MCF 10A (cell line): ENCODE measurements around the gene LDB3. TPM values are rescaled to one million over a fixed set of nuclear protein-coding genes. Genes with fewer than 3 reads are reported as not detected.

ENCODE experiments used
- BruUV-seq: library from RNA; stranded (reverse); fragments of 400-500 nt; replicated peaks from 2 replicates; lab custom pipeline; 2021; lab: Mats Ljungman, UMichigan
- CTCF ChIA-PET: fragments of 300-600 bp; sonication (Branson Sonifier 250); formaldehyde crosslinking; extraction: SDS; loops from one replicate; lab custom pipeline; 2021; ENCODE audit warnings: antibody characterized with exemption, inconsistent platforms; lab: Yijun Ruan, JAX
- POLR2A ChIA-PET: fragments of 300-600, 350-650 bp; sonication (Branson Sonifier 250); formaldehyde crosslinking; extraction: SDS; loops from one replicate; lab custom pipeline; 2020; ENCODE audit warnings: antibody characterized with exemption, inconsistent platforms; lab: Yijun Ruan, JAX
- DNase-seq: peaks from one replicate; pipeline ENCODE4 v3.0.0-alpha.2; 2018; ENCODE audit not compliant: unreplicated experiment
- H3K27ac Mint-ChIP-seq: one replicate; pipeline ENCODE4 v1.8.0; 2022; ENCODE audit warnings: mild to moderate bottlenecking, low read depth, mixed read lengths; ENCODE audit not compliant: unreplicated experiment
- H3K27me3 Mint-ChIP-seq: one replicate; pipeline ENCODE4 v1.8.0; 2022; ENCODE audit warnings: mixed read lengths; ENCODE audit not compliant: insufficient read depth, unreplicated experiment
- H3K36me3 Mint-ChIP-seq: one replicate; pipeline ENCODE4 v1.8.0; 2022; ENCODE audit warnings: mild to moderate bottlenecking, moderate library complexity, mixed read lengths; ENCODE audit not compliant: insufficient read depth, unreplicated experiment
- H3K4me1 Mint-ChIP-seq: one replicate; pipeline ENCODE4 v1.8.0; 2022; ENCODE audit warnings: mixed read lengths; ENCODE audit not compliant: insufficient read depth, unreplicated experiment
- H3K4me3 Mint-ChIP-seq: one replicate; pipeline ENCODE4 v1.8.0; 2022; ENCODE audit warnings: mild to moderate bottlenecking, moderate library complexity, mixed read lengths; ENCODE audit not compliant: unreplicated experiment
- H3K9me3 Mint-ChIP-seq: one replicate; pipeline ENCODE4 v1.8.0; 2022; ENCODE audit warnings: mixed read lengths; ENCODE audit not compliant: unreplicated experiment
- CTCF ChIP-seq: fragments of 200-600 bp; IDR thresholded peaks from one replicate; pipeline ENCODE4 v1.8.0; 2022; ENCODE audit warnings: antibody characterized with exemption, mild to moderate bottlenecking; ENCODE audit not compliant: unreplicated experiment
- intact Hi-C: fragments of 100-400 bp; cut with micrococcal nuclease; formaldehyde crosslinking; loops from 2 replicates; pipeline ENCODE4 v1.14.1; 2022
- total RNA-seq: library from RNA; stranded (reverse); gene quantifications from 2 replicates; pipeline ENCODE4 v1.2.3, GENCODE V29; 2022

Gene LDB3
- total RNA-seq, 1 experiment from 2014 or later, result 0.23 TPM

- Mint-ChIP-seq H3K4me3 (no peak overlapping the region), H3K27ac (no peak overlapping the region), H3K27me3 (no peaks in the 10 kb centered on the region), H3K36me3 (no peaks in the 10 kb centered on the region), H3K4me1 (peaks cover 33% of the 10 kb centered on the region), H3K9me3 (no peaks in the 10 kb centered on the region)
- no TSS peak for BruUV-seq
- intact Hi-C loops, result loop anchor here (5.0 kb wide), 1 partner anchor 251 kb away; no protein-coding TSS in a partner anchor
- POLR2A ChIA-PET, result no interaction called here
- CTCF ChIA-PET, result interaction anchor here (0.6 kb wide), 2 partner anchors 12 to 1088 kb away, joined by 3 to 6 read pairs; no protein-coding TSS in a partner anchor
- no peak for TF ChIP-seq CTCF
- DNase-seq, result no peak
Measured at GRCh38 chr10:86646532-86646931, 21.8 kb upstream of the LDB3 start.

GRCh38 chr10:86646933-86647332 lies 21.4 kb upstream of the LDB3 start:
- no TSS peak for BruUV-seq
- no peak for TF ChIP-seq CTCF
- no peak for DNase-seq
- Mint-ChIP-seq H3K27ac (no peak overlapping the region), H3K36me3 (no peaks in the 10 kb centered on the region), H3K27me3 (no peaks in the 10 kb centered on the region), H3K9me3 (no peaks in the 10 kb centered on the region), H3K4me3 (no peak overlapping the region), H3K4me1 (peaks cover 33% of the 10 kb centered on the region)
- POLR2A ChIA-PET, result no interaction called here
- CTCF ChIA-PET, result interaction anchor here (0.6 kb wide), 1 partner anchor 1088 kb away, joined by 3 read pairs; no protein-coding TSS in a partner anchor
- intact Hi-C loops, result loop anchor here (5.0 kb wide), 1 partner anchor 250 kb away; no protein-coding TSS in a partner anchor

GRCh38 chr10:86647773-86648703 lies 20.3 kb upstream of the LDB3 start:
- no peak for TF ChIP-seq CTCF
- CTCF ChIA-PET, result interaction anchor here (0.7 kb wide), 1 partner anchor 409 kb away, joined by 4 read pairs; no protein-coding TSS in a partner anchor
- Mint-ChIP-seq H3K4me1 (peaks cover 33% of the 10 kb centered on the region), H3K27ac (no peak overlapping the region), H3K27me3 (no peaks in the 10 kb centered on the region), H3K4me3 (no peak overlapping the region), H3K36me3 (no peaks in the 10 kb centered on the region), H3K9me3 (no peaks in the 10 kb centered on the region)
- BruUV-seq, result no TSS peak
- intact Hi-C loops, result loop anchor here (5.0 kb wide), 1 partner anchor 249 kb away; no protein-coding TSS in a partner anchor
- DNase-seq, result peak; percentile 55
- POLR2A ChIA-PET, result interaction anchor here (0.9 to 1.2 kb wide), 4 partner anchors 12 to 126 kb away, joined by 3 to 4 read pairs (median 3); no protein-coding TSS in a partner anchor
